ENCODE results near the gene PRRT1B.
A peak's percentile ranks its signal among the peaks of the same experiment; 100 is the strongest.

The PRRT1B gene

GRCh38 chr9:131562032-131562959 lies 17.0 kb downstream of the PRRT1B start:
- no peak for TF ChIP-seq CTCF (IDR thresholded peaks at IDR 0.05; ENCODE audit: poor library complexity, severe bottlenecking)
- no peaks in the 10 kb centered on the region for H3K36me3 ChIP-seq (ENCODE audit: low read depth)
- H3K4me3 ChIP-seq (ENCODE audit: severe bottlenecking) = no peak overlapping the region
- H3K27me3 ChIP-seq (ENCODE audit: insufficient read depth, poor library complexity, severe bottlenecking) = no peaks in the 10 kb centered on the region
- DNase-seq (ENCODE audit: low spot score) (no peak), ATAC-seq (ENCODE audit: low read depth) (peak; percentile 63)
- H3K4me1 ChIP-seq (ENCODE audit: insufficient read depth, poor library complexity, severe bottlenecking) = peaks cover 3% of the 10 kb centered on the region
- no peak overlapping the region for H3K27ac ChIP-seq (ENCODE audit: poor library complexity, severe bottlenecking)
- H3K9me3 ChIP-seq (ENCODE audit: severe bottlenecking) = no peaks in the 10 kb centered on the region

- ATAC-seq (ENCODE audit: low read depth) (no peak), DNase-seq (ENCODE audit: low spot score) (no peak)
- Histone ChIP-seq H3K9me3 (ENCODE audit: severe bottlenecking) (no peaks in the 10 kb centered on the region), H3K4me1 (ENCODE audit: insufficient read depth, poor library complexity, severe bottlenecking) (peaks cover 3% of the 10 kb centered on the region), H3K4me3 (ENCODE audit: severe bottlenecking) (no peak overlapping the region), H3K27me3 (ENCODE audit: insufficient read depth, poor library complexity, severe bottlenecking) (no peaks in the 10 kb centered on the region), H3K27ac (ENCODE audit: poor library complexity, severe bottlenecking) (no peak overlapping the region), H3K36me3 (ENCODE audit: low read depth) (no peaks in the 10 kb centered on the region)
- no peak for TF ChIP-seq CTCF (IDR thresholded peaks at IDR 0.05; ENCODE audit: poor library complexity, severe bottlenecking)
Observed at GRCh38 chr9:131565369-131565768, 20.0 kb downstream of the PRRT1B start.

- Histone ChIP-seq H3K27ac (ENCODE audit: poor library complexity, severe bottlenecking) (no peak overlapping the region), H3K27me3 (ENCODE audit: insufficient read depth, poor library complexity, severe bottlenecking) (no peaks in the 10 kb centered on the region), H3K4me3 (ENCODE audit: severe bottlenecking) (no peak overlapping the region), H3K4me1 (ENCODE audit: insufficient read depth, poor library complexity, severe bottlenecking) (peaks cover 3% of the 10 kb centered on the region), H3K9me3 (ENCODE audit: severe bottlenecking) (no peaks in the 10 kb centered on the region), H3K36me3 (ENCODE audit: low read depth) (no peaks in the 10 kb centered on the region)
- DNase-seq (ENCODE audit: low spot score) = no peak
- TF ChIP-seq CTCF (IDR thresholded peaks at IDR 0.05; ENCODE audit: poor library complexity, severe bottlenecking) = no peak
- no peak for ATAC-seq (ENCODE audit: low read depth)
Observed at GRCh38 chr9:131566158-131566557, 20.8 kb downstream of the PRRT1B start.

- no peak for DNase-seq (ENCODE audit: low spot score)
Observed at GRCh38 chr9:131567910-131568309, 22.6 kb downstream of the PRRT1B start.

More at GRCh38 chr9:131567910-131568309, 22.6 kb downstream of the PRRT1B start:
- no peak overlapping the region for H3K27ac ChIP-seq (ENCODE audit: poor library complexity, severe bottlenecking)
- no peak overlapping the region for H3K4me3 ChIP-seq (ENCODE audit: severe bottlenecking)
- H3K4me1 ChIP-seq (ENCODE audit: insufficient read depth, poor library complexity, severe bottlenecking) = no peaks in the 10 kb centered on the region
- H3K27me3 ChIP-seq (ENCODE audit: insufficient read depth, poor library complexity, severe bottlenecking) = no peaks in the 10 kb centered on the region
- H3K36me3 ChIP-seq (ENCODE audit: low read depth) = no peaks in the 10 kb centered on the region
- no peaks in the 10 kb centered on the region for H3K9me3 ChIP-seq (ENCODE audit: severe bottlenecking)
- ATAC-seq (ENCODE audit: low read depth) = no peak
- TF ChIP-seq CTCF (IDR thresholded peaks at IDR 0.05; ENCODE audit: poor library complexity, severe bottlenecking) = no peak
